Breast epithelium (tissue), 4 donors: Measurements from ENCODE around the gene WRAP53. TPM values are rescaled to one million over a fixed set of nuclear protein-coding genes. Genes with fewer than 3 reads are reported as not detected.

Experiments used
- DNase-seq, 2 donors: peaks; one replicate each; pipeline ENCODE4 v3.0.0-alpha.2; 2019; ENCODE audit warnings: low spot score in 2 of 2
- H3K27ac ChIP-seq, 2 donors: fragments of 200-600 bp; sonication (generic) in 1 of 2; one replicate each; pipeline ENCODE4 v1.5.1; 2016 to 2019; ENCODE audit warnings: mild to moderate bottlenecking in 1 of 2
- H3K27me3 ChIP-seq, 2 donors: fragments of 200-600 bp; sonication (generic) in 1 of 2; one replicate each; pipeline versions ENCODE4 v1.5.1 to v1.6.0; 2017 to 2019; ENCODE audit warnings: control low read depth in 1 of 2, mild to moderate bottlenecking in 1 of 2
- H3K36me3 ChIP-seq: fragments of 200-600 bp; one replicate; pipeline ENCODE4 v1.5.1; 2019
- H3K4me1 ChIP-seq, 2 donors: fragments of 200-600 bp; sonication (generic); one replicate each; pipeline ENCODE4 v1.5.1; 2016 to 2019; ENCODE audit warnings: control low read depth in 1 of 2
- H3K4me3 ChIP-seq, 3 donors: fragments of 200-600 bp; sonication (generic); 1 replicate in 2 of 3; 2 replicates in 1 of 3; pipeline ENCODE4 v1.5.1; 2016 to 2019; ENCODE audit warnings: mild to moderate bottlenecking in 3 of 3, moderate library complexity in 2 of 3
- H3K9me3 ChIP-seq, 2 donors: fragments of 200-600 bp; sonication (generic) in 1 of 2; one replicate each; pipeline ENCODE4 v1.5.1; 2016 to 2019; ENCODE audit warnings: control low read depth in 1 of 2
- POLR2A ChIP-seq: fragments of 450-650 bp; IDR thresholded peaks from one replicate; pipeline ENCODE4 v1.6.1; 2016; ENCODE audit warnings: antibody characterized with exemption, mild to moderate bottlenecking, moderate library complexity
- POLR2AphosphoS5 ChIP-seq, 3 donors: sonication (generic); formaldehyde crosslinking; IDR thresholded peaks; one replicate each; pipeline ENCODE4 v1.6.1; 2017; ENCODE audit warnings: antibody characterized with exemption in 3 of 3
- intact Hi-C: fragments of 100-400 bp; cut with DNase I; formaldehyde crosslinking; loops from one replicate; pipeline ENCODE4 v1.15.1; 2023; ENCODE audit warnings: low total_unique reads
- total RNA-seq, 3 donors: library from RNA; depleted of rRNA; stranded (reverse); fragments of >200 nt; gene quantifications; one replicate each; pipeline ENCODE4 v1.1.0, GENCODE V29; 2016
- TF ChIP-seq, protein P1 (sequence below), 3 donors: fragments of 450-650 bp; IDR thresholded peaks; one replicate each; pipeline ENCODE4 v1.5.1; 2016 to 2017; ENCODE audit warnings: antibody characterized with exemption in 3 of 3, mild to moderate bottlenecking in 3 of 3, moderate library complexity in 3 of 3

The WRAP53 gene
- total RNA-seq, 3 donors from 2014 or later: 3.6 to 5.4 (median 4.2) TPM

DNA sequence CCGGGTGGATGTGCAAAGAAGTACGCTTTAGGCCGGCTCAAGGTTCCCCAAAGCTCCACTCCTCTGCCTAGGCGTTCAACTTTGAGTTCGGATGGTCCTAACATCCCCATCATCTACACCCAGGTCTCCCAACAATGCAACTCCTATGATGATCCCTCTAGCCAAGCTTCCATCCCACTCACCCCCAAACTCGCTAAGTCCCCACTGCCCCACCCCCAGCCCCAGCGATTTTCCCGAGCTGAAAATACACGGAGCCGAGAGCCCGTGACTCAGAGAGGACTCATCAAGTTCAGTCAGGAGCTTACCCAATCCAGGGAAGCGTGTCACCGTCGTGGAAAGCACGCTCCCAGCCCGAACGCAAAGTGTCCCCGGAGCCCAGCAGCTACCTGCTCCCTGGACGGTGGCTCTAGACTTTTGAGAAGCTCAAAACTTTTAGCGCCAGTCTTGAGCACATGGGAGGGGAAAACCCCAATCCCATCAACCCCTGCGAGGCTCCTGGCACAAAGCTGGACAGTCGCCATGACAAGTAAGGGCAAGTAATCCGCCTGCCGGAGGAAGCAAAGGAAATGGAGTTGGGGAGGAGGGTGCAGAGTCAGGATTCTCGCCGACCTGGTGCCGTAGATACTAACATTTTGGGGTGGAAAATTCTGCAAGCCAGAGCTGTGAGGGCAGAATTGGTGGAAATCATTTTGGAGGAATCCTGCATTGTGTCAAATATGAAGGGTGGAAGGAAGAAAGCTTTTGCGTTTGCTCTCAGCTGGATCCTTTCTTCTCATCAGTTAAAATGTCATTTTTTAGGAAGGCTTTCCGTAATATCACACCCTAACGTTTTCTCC lies 987 bp upstream of the WRAP53 start, which contains the start of gene TP53:
Gene TP53, minus strand, starts transcription at position 419 of the 836 bp plus-strand sequence. CDS start 10,896 bp downstream, outside the sequence.
- Histone ChIP-seq H3K4me1 (peaks cover 4 to 8% of the 10 kb centered on the region in 2 donors), H3K36me3 (no peaks in the 10 kb centered on the region), H3K27me3 (no peaks in the 10 kb centered on the region), H3K9me3 (no peaks in the 10 kb centered on the region), H3K4me3 (peak within 1 kb of the TSS; percentile 85 to 96 (median 95)), H3K27ac (peak within 1 kb of the TSS; percentile 96 to 98)
- TF ChIP-seq, protein P1, sequence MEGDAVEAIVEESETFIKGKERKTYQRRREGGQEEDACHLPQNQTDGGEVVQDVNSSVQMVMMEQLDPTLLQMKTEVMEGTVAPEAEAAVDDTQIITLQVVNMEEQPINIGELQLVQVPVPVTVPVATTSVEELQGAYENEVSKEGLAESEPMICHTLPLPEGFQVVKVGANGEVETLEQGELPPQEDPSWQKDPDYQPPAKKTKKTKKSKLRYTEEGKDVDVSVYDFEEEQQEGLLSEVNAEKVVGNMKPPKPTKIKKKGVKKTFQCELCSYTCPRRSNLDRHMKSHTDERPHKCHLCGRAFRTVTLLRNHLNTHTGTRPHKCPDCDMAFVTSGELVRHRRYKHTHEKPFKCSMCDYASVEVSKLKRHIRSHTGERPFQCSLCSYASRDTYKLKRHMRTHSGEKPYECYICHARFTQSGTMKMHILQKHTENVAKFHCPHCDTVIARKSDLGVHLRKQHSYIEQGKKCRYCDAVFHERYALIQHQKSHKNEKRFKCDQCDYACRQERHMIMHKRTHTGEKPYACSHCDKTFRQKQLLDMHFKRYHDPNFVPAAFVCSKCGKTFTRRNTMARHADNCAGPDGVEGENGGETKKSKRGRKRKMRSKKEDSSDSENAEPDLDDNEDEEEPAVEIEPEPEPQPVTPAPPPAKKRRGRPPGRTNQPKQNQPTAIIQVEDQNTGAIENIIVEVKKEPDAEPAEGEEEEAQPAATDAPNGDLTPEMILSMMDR (IDR thresholded peaks at IDR 0.05): no peak
- TF ChIP-seq POLR2AphosphoS5 (IDR thresholded peaks at IDR 0.05): peak; percentile 67 to 89 (median 89)
- peak; percentile 65 for TF ChIP-seq POLR2A
- intact Hi-C loops: no loop called here
- DNase-seq: peak; percentile 87 to 90

GRCh38 chr17:7688808-7689316 lies 585 bp downstream of the WRAP53 start:
- intact Hi-C loops: no loop called here
- H3K4me3 ChIP-seq: peak overlapping the region; percentile 85 to 96 (median 95)
- no peak for DNase-seq
- TF ChIP-seq POLR2A: no peak
- TF ChIP-seq, protein P1 (IDR thresholded peaks at IDR 0.05): no peak
- TF ChIP-seq POLR2AphosphoS5 (IDR thresholded peaks at IDR 0.05): no peak
- H3K27ac ChIP-seq: peak overlapping the region; percentile 75 to 81
- no peaks in the 10 kb centered on the region for H3K9me3 ChIP-seq
- H3K4me1 ChIP-seq: peaks cover 4 to 8% of the 10 kb centered on the region in 2 donors
- no peaks in the 10 kb centered on the region for H3K27me3 ChIP-seq
- H3K36me3 ChIP-seq: no peaks in the 10 kb centered on the region

DNA sequence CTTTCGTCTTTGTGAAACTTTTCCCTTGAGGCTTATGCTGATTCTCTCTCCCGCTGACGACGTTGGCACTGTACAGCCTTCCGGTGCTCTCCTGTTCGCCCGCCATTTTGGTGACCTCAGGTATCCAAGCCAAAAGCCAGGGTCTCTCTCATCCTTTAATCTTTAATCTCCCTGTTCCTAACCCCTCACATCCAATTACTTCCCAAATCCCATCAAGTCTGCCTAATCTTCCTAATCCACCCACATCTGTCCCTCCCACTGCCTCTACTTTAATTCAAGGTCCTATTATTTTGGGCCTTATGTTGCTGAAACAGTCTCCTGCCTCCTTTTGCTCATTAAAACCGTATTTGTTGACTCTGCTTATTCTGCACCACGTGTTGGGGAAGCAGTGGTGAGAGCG lies 7.3 kb downstream of the WRAP53 start:
- Histone ChIP-seq H3K4me3 (no peak overlapping the region), H3K27ac (no peak overlapping the region), H3K27me3 (no peaks in the 10 kb centered on the region), H3K9me3 (no peaks in the 10 kb centered on the region), H3K4me1 (no peaks in the 10 kb centered on the region), H3K36me3 (no peaks in the 10 kb centered on the region)
- TF ChIP-seq, protein P1 (IDR thresholded peaks at IDR 0.05): no peak
- TF ChIP-seq POLR2A (no peak), POLR2AphosphoS5 (IDR thresholded peaks at IDR 0.05) (no peak)
- intact Hi-C loops: no loop called here
- DNase-seq: no peak

GRCh38 chr17:7697828-7698588 lies 9.7 kb downstream of the WRAP53 start:
- Histone ChIP-seq H3K36me3 (no peaks in the 10 kb centered on the region), H3K27ac (no peak overlapping the region), H3K4me1 (no peaks in the 10 kb centered on the region), H3K27me3 (no peaks in the 10 kb centered on the region), H3K9me3 (no peaks in the 10 kb centered on the region), H3K4me3 (no peak overlapping the region)
- TF ChIP-seq POLR2AphosphoS5 (IDR thresholded peaks at IDR 0.05): no peak
- no peak for TF ChIP-seq POLR2A
- TF ChIP-seq, protein P1 (IDR thresholded peaks at IDR 0.05): no peak
- intact Hi-C loops: no loop called here
- no peak for DNase-seq
